HepG2 (cell line): ENCODE measurements around the gene ARL16. TPM values are rescaled to one million over a fixed set of nuclear protein-coding genes. Genes with fewer than 3 reads are reported as not detected.

Experiments used
- ATAC-seq: fragments of 200-7000 bp; cut with Tn5 transposase; 3 replicates; pipeline ENCODE4 v1.9.1; 2020; ENCODE audit warnings: mild to moderate bottlenecking, moderate library complexity
- BruUV-seq: library from RNA; stranded (reverse); fragments of 400-500 nt; replicated peaks from 2 replicates; lab custom pipeline; 2021; lab: Mats Ljungman, UMichigan
- CTCF ChIA-PET: fragments of 300-600 bp; formaldehyde crosslinking; extraction: SDS; loops from one replicate; lab custom pipeline; 2021; ENCODE audit warnings: low total read pairs, inconsistent platforms, low intra/inter-chr PET ratio; lab: Yijun Ruan, JAX
- POLR2A ChIA-PET: fragments of 350-600 bp; sonication (Branson Sonifier 250); formaldehyde crosslinking; loops from one replicate; lab custom pipeline; 2020; ENCODE audit warnings: antibody characterized with exemption, inconsistent platforms; lab: Yijun Ruan, JAX
- DNase-seq: peaks from one replicate; pipeline ENCODE4 v3.0.0-alpha.2; 2015; ENCODE audit warnings: low spot score
- FAIRE-seq: peaks from 3 replicates; lab custom pipeline; 2011; peaks lifted over from hg19 to GRCh38; lab: Jason Lieb, UNC
- H2AFZ ChIP-seq: one replicate; pipeline ENCODE4 v1.6.1; 2011; ENCODE audit warnings: low read length, inconsistent platforms
- H3K27ac ChIP-seq: fragments of 300-600 bp; 3 replicates; pipeline ENCODE4 v1.8.0; 2011; ENCODE audit warnings: mixed run types, mild to moderate bottlenecking, mixed read lengths, low read length, inconsistent platforms; ENCODE audit not compliant: insufficient read depth; ENCODE audit errors: extremely low read length
- H3K27me3 ChIP-seq, 2 experiments: fragments of 200-600 bp in 1 of 2; 2 replicates in 1 of 2; 3 replicates in 1 of 2; pipeline versions ENCODE4 v1.6.0 to v1.8.0; 2011; ENCODE audit warnings: low read length in 2 of 2, mild to moderate bottlenecking in 2 of 2, moderate library complexity in 2 of 2, inconsistent platforms in 1 of 2; ENCODE audit not compliant: insufficient read depth in 2 of 2, control insufficient read depth in 1 of 2
- H3K36me3 ChIP-seq, 2 experiments: fragments of 200-600 bp in 1 of 2; replicated peaks in 1 of 2; 2 replicates in 1 of 2; 3 replicates in 1 of 2; pipeline versions ENCODE4 v1.5.1 to v1.8.0; 2011; ENCODE audit warnings: low read length in 2 of 2, inconsistent platforms in 1 of 2; ENCODE audit not compliant: insufficient read depth in 2 of 2, control insufficient read depth in 1 of 2
- H3K4me1 ChIP-seq: 2 replicates; pipeline ENCODE4 v1.5.1; 2012; ENCODE audit warnings: low read length, inconsistent platforms; ENCODE audit not compliant: insufficient read depth
- H3K4me2 ChIP-seq: 2 replicates; pipeline ENCODE4 v1.6.0; 2011; ENCODE audit warnings: low read depth, low read length, inconsistent platforms
- H3K4me3 ChIP-seq, 3 experiments: fragments of 200-600 bp in 1 of 3; sonication (generic), shearing (Covaris generic) in 1 of 3; replicated peaks in 1 of 3; 2 replicates each; pipeline ENCODE4 v1.5.1; 2011 to 2016; ENCODE audit warnings: low read length in 3 of 3, inconsistent platforms in 2 of 3, low read depth in 2 of 3, mild to moderate bottlenecking in 2 of 3, control low read depth in 1 of 3, mixed read lengths in 1 of 3; ENCODE audit not compliant: insufficient read depth in 1 of 3
- H3K79me2 ChIP-seq: one replicate; pipeline ENCODE4 v1.6.1; 2011; ENCODE audit warnings: low read length, inconsistent platforms; ENCODE audit not compliant: insufficient read depth
- H3K9ac ChIP-seq: 2 replicates; pipeline ENCODE4 v1.6.0; 2011; ENCODE audit warnings: mild to moderate bottlenecking, low read depth, low read length, inconsistent platforms; ENCODE audit not compliant: insufficient read depth
- H3K9me3 ChIP-seq: 2 replicates; pipeline ENCODE4 v1.5.1; 2012; ENCODE audit warnings: mild to moderate bottlenecking, low read length
- H4K20me1 ChIP-seq: 2 replicates; pipeline ENCODE4 v1.6.0; 2011; ENCODE audit warnings: inconsistent platforms, mild to moderate bottlenecking, low read length, moderate library complexity; ENCODE audit not compliant: insufficient read depth
- BHLHE40 ChIP-seq: IDR thresholded peaks from 2 replicates; pipeline ENCODE4 v1.6.1; 2011; ENCODE audit warnings: low read length, improper control_type of control experiment
- FLYWCH1 ChIP-seq: sonication (generic); formaldehyde crosslinking; IDR thresholded peaks from 2 replicates; pipeline ENCODE4 v1.8.1; 2023; ENCODE audit warnings: mild to moderate bottlenecking, missing genetic modification reagents
- MEIS1 ChIP-seq: sonication (generic); formaldehyde crosslinking; IDR thresholded peaks from 2 replicates; pipeline ENCODE4 v1.9.0; 2021; ENCODE audit warnings: mild to moderate bottlenecking, missing genetic modification reagents, moderate library complexity, borderline replicate concordance
- NFATC3 ChIP-seq: sonication (generic); formaldehyde crosslinking; IDR thresholded peaks from 2 replicates; pipeline ENCODE4 v1.5.1; 2020; ENCODE audit warnings: mild to moderate bottlenecking, missing genetic modification reagents
- PHF5A ChIP-seq: IDR thresholded peaks from one replicate; pipeline ENCODE4 v1.6.1; 2018; ENCODE audit warnings: low read depth, missing genetic modification reagents; ENCODE audit not compliant: unreplicated experiment
- ZC3H4 ChIP-seq: sonication (generic); formaldehyde crosslinking; IDR thresholded peaks from 2 replicates; pipeline ENCODE4 v1.4.0; 2020; ENCODE audit warnings: missing genetic modification reagents, borderline replicate concordance
- ZMYM3 ChIP-seq: sonication (generic); formaldehyde crosslinking; IDR thresholded peaks from 2 replicates; pipeline ENCODE4 v1.5.1; 2020; ENCODE audit warnings: mild to moderate bottlenecking, missing genetic modification reagents
- ZNF326 ChIP-seq: sonication (generic); formaldehyde crosslinking; IDR thresholded peaks from 2 replicates; pipeline ENCODE4 v1.4.0; 2020; ENCODE audit warnings: missing genetic modification reagents, borderline replicate concordance
- ZNF577 ChIP-seq: sonication (generic); formaldehyde crosslinking; IDR thresholded peaks from 2 replicates; pipeline ENCODE4 v1.4.0; 2020; ENCODE audit warnings: mild to moderate bottlenecking, low read depth, missing genetic modification reagents, borderline replicate concordance
- ZNF660 ChIP-seq: sonication (generic); formaldehyde crosslinking; IDR thresholded peaks from 2 replicates; pipeline ENCODE4 v1.5.1; 2020; ENCODE audit warnings: mild to moderate bottlenecking, low read depth, missing genetic modification reagents, borderline replicate concordance
- ZNF674 ChIP-seq: sonication (generic); formaldehyde crosslinking; IDR thresholded peaks from 2 replicates; pipeline ENCODE4 v1.5.0; 2020; ENCODE audit warnings: low read depth, mild to moderate bottlenecking, missing genetic modification reagents
- ZNF776 ChIP-seq: sonication (generic); formaldehyde crosslinking; IDR thresholded peaks from 2 replicates; pipeline ENCODE4 v1.4.0; 2020; ENCODE audit warnings: mild to moderate bottlenecking, missing genetic modification reagents
- ZNF782 ChIP-seq: sonication (generic); formaldehyde crosslinking; IDR thresholded peaks from 2 replicates; pipeline ENCODE4 v1.4.0; 2020; ENCODE audit warnings: missing genetic modification reagents, mild to moderate bottlenecking, borderline replicate concordance
- WGBS: methylation state at CpG from one replicate; pipeline ENCODE4 v1.1.6; 2017; ENCODE audit warnings: low lambda C conversion rate; 5-methylcytosine and 5-hydroxymethylcytosine counted together
- in situ Hi-C: cut with HindIII; loops from 2 replicates; pipeline ENCODE4 v1.10.0; 2017; ENCODE audit warnings: low pct_unique_long_range_greater_than_20kb; ENCODE audit not compliant: extremely low pct_ligation_motif_present
- intact Hi-C: fragments of 100-400 bp; cut with micrococcal nuclease; formaldehyde crosslinking; loops from one replicate; pipeline ENCODE4 v1.10.0; 2022; ENCODE audit not compliant: unreplicated experiment
- polyA plus RNA-seq, 8 experiments: library from polyadenylated mRNA; depleted of rRNA in 3 of 8; stranded (reverse) in 7 of 8; unstranded in 1 of 8; fragments of >200 nt; fragmentation: Illumina TruSeq in 4 of 8; extraction: Trizol in 4 of 8; gene quantifications; 2 replicates each; pipeline versions ENCODE4 v1.2.1 to v1.2.3, GENCODE V29; 2011 to 2016; ENCODE audit warnings: low read depth in 4 of 8, missing spikeins in 1 of 8, mixed read lengths in 1 of 8; ENCODE audit not compliant: insufficient read depth in 1 of 8
- total RNA-seq, 5 experiments: library from RNA; depleted of rRNA; stranded (reverse); fragments of >200 nt; fragmentation: Illumina TruSeq; extraction: Trizol; gene quantifications; 2 replicates each; pipeline ENCODE4 v1.2.3, GENCODE V29; 2016; ENCODE audit warnings: low read depth in 1 of 5
- TF ChIP-seq, protein P1 (sequence below): IDR thresholded peaks from 2 replicates; pipeline ENCODE4 v1.6.1; 2016; ENCODE audit warnings: low read depth
- TF ChIP-seq, protein P2 (sequence below): sonication (generic); formaldehyde crosslinking; IDR thresholded peaks from 2 replicates; pipeline ENCODE4 v1.5.1; 2020; ENCODE audit warnings: mild to moderate bottlenecking, moderate library complexity, missing genetic modification reagents
- TF ChIP-seq, protein P3 (sequence below): sonication (generic); formaldehyde crosslinking; IDR thresholded peaks from 2 replicates; pipeline ENCODE4 v1.5.0; 2020; ENCODE audit warnings: missing genetic modification reagents
- TF ChIP-seq, protein P4 (sequence below): sonication (generic); formaldehyde crosslinking; IDR thresholded peaks from 2 replicates; pipeline ENCODE4 v1.9.0; 2021; ENCODE audit warnings: missing genetic modification reagents, mild to moderate bottlenecking, borderline replicate concordance

ARL16 gene
- total and polyA plus RNA-seq, 2 of the 13 experiments (the other 11 are each of a cell fraction or from before 2014, with no cell fraction given) = 20.8 to 30.8 TPM

DNA sequence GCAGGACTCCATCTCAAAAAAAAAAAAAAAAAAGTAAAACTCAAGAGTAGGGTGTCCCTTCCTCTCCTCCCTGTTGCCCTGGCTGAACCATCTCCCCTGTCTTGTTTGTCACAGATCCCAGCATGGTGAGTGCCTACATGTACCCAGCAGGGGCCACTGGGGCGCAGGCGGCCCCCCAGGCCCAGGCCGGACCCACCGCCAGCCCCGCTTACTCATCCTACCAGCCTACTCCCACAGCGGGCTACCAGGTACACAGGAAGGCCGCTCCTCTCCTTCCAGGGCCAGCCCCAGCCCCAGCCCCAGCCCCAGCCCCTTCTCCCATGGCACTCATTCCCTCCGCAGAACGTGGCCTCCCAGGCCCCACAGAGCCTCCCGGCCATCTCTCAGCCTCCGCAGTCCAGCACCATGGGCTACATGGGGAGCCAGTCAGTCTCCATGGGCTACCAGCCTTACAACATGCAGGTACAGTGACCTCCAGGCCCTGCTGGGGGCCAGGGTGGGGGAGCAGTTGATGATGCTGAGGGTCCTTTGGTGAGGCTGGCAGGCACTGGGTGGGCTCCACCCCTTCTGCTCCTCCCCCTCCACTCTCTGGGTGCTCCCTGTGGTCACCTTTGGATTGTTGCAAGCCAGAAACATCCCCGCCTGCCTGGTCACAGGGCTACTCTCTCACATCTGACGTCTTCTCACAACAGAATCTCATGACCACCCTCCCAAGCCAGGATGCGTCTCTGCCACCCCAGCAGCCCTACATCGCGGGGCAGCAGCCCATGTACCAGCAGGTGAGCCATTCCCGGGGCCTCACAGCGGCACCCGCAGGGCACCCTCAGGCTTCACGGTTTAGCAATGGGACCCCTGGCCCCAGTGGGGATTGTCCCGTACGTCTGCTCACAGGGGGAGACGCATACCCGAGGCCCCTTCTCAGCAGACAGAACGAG is 17.0 kb upstream of the ARL16 start:
- no peak for DNase-seq
- intact Hi-C loops = loop anchor here (5.0 kb wide), 1 partner anchor 33 kb away; the partner anchor contains the start of genes CCDC137 and OXLD1
- Histone ChIP-seq H3K9ac (peak overlapping the region; percentile 99), H3K27me3 (no peaks in the 10 kb centered on the region; a peak in 1 of 5 replicates), H3K4me1 (peaks cover 32% of the 10 kb centered on the region), H2AFZ (no peak overlapping the region), H3K9me3 (no peaks in the 10 kb centered on the region), H3K4me2 (peak overlapping the region; percentile 91), H3K36me3 (peaks cover 32 to 50% of the 10 kb centered on the region in 2 experiments), H4K20me1 (peaks cover 15% of the 10 kb centered on the region), H3K27ac (peak overlapping the region; percentile 93), H3K79me2 (peaks cover 57% of the 10 kb centered on the region), H3K4me3 (peak overlapping the region; percentile 92 to 93 (median 92); a peak in 5 of 6 replicates)
- FAIRE-seq = peak; percentile 40
- in situ Hi-C loops = no loop called here
- ChIA-PET CTCF (no interaction called here), POLR2A (interaction anchor here (0.7 to 4.9 kb wide), 5 partner anchors 13 to 160 kb away, joined by 3 to 143 read pairs (median 54); partner anchors contain the start of genes ARL16, CCDC137, HGS and MCRIP1)
- no TSS peak for BruUV-seq
- WGBS = 95% methylated on average over 25 of the region's 25 CpGs
- no peak for ATAC-seq
- TF ChIP-seq ZNF782 (no peak), NFATC3 (CRISPR knock-in tag) (no peak), PHF5A (CRISPR knock-in tag) (no peak), ZC3H4 (CRISPR knock-in tag) (no peak), ZNF326 (CRISPR knock-in tag) (no peak), MEIS1 (no peak), ZNF660 (no peak), ZMYM3 (CRISPR knock-in tag) (no peak), BHLHE40 (no peak), FLYWCH1 (CRISPR knock-in tag) (no peak), ZNF674 (CRISPR knock-in tag) (no peak), ZNF577 (CRISPR knock-in tag) (no peak), ZNF776 (no peak)
- TF ChIP-seq, protein P1, sequence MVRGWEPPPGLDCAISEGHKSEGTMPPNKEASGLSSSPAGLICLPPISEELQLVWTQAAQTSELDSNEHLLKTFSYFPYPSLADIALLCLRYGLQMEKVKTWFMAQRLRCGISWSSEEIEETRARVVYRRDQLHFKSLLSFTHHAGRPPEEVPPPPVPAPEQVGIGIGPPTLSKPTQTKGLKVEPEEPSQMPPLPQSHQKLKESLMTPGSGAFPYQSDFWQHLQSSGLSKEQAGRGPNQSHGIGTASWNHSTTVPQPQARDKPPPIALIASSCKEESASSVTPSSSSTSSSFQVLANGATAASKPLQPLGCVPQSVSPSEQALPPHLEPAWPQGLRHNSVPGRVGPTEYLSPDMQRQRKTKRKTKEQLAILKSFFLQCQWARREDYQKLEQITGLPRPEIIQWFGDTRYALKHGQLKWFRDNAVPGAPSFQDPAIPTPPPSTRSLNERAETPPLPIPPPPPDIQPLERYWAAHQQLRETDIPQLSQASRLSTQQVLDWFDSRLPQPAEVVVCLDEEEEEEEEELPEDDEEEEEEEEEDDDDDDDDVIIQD (CRISPR knock-in tag) = no peak
- TF ChIP-seq, protein P2, sequence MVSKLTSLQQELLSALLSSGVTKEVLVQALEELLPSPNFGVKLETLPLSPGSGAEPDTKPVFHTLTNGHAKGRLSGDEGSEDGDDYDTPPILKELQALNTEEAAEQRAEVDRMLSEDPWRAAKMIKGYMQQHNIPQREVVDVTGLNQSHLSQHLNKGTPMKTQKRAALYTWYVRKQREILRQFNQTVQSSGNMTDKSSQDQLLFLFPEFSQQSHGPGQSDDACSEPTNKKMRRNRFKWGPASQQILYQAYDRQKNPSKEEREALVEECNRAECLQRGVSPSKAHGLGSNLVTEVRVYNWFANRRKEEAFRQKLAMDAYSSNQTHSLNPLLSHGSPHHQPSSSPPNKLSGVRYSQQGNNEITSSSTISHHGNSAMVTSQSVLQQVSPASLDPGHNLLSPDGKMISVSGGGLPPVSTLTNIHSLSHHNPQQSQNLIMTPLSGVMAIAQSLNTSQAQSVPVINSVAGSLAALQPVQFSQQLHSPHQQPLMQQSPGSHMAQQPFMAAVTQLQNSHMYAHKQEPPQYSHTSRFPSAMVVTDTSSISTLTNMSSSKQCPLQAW (CRISPR knock-in tag) = no peak
- TF ChIP-seq, protein P3, sequence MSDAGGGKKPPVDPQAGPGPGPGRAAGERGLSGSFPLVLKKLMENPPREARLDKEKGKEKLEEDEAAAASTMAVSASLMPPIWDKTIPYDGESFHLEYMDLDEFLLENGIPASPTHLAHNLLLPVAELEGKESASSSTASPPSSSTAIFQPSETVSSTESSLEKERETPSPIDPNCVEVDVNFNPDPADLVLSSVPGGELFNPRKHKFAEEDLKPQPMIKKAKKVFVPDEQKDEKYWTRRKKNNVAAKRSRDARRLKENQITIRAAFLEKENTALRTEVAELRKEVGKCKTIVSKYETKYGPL (CRISPR knock-in tag) = no peak
- TF ChIP-seq, protein P4, sequence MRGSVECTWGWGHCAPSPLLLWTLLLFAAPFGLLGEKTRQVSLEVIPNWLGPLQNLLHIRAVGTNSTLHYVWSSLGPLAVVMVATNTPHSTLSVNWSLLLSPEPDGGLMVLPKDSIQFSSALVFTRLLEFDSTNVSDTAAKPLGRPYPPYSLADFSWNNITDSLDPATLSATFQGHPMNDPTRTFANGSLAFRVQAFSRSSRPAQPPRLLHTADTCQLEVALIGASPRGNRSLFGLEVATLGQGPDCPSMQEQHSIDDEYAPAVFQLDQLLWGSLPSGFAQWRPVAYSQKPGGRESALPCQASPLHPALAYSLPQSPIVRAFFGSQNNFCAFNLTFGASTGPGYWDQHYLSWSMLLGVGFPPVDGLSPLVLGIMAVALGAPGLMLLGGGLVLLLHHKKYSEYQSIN (CRISPR knock-in tag) = no peak
